Activated effector memory CD4-positive, alpha-beta T cell treated with Interleukin-2 at 50 U/mL for 16 hours (primary cell): ENCODE results near the gene IQGAP3.

Source experiments
- DNase-seq: peaks from one replicate; pipeline ENCODE4 v3.0.0-alpha.2; 2020

IQGAP3 gene

DNA sequence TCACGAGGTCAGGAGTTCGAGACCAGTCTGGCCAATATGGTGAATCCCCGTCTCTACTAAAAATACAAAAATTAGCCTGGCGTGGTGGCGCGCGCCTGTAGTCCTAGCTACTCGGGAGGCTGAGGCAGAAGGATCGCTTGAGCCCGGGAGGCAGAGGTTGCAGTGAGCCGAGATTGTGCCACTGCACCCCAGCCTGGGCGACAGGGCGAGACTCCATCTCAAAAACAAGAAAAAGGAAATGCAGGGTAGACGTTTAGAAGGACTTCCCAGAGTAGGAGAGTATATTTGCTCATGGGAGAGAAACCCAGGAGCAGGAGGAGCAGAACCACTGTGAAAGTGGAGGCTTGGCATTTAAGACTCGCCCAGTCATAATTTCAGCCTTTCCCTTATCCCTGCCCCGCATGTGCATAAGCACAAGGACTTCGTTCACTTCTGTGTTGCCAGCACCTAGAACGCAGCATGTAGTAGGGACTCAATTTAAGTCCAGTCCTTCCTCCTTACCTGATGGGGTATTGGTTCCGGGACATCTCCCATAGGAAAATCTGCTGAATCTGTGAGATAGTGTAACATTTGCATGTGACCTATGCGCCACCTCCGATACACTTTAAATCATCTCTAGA lies 66.6 kb downstream of the IQGAP3 start:
- DNase-seq, result no peak

GRCh38 chr1:156504821-156505678 lies 67.3 kb downstream of the IQGAP3 start:
- DNase-seq, result peak; percentile 94

DNA sequence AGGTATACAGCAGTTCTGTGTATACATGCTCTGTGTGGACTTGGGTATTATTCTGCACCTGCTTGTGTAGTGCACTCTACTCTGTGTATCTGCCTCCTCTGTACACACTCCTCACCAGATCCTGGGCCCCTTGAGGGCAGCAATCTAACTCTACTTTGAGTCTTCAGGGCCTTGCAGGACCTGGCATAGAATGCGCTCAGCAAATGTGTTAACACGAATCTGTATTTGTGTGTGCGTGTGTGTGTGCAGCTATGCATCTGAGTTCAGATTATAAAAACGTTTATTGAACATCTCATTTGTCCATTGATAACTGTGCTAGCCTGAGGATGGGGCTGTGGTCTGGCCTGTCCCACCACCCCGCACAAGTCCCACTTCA lies 67.9 kb downstream of the IQGAP3 start:
- DNase-seq, result peak; percentile 24

GRCh38 chr1:156503698-156504437 lies 68.5 kb downstream of the IQGAP3 start:
- DNase-seq, result no peak

DNA sequence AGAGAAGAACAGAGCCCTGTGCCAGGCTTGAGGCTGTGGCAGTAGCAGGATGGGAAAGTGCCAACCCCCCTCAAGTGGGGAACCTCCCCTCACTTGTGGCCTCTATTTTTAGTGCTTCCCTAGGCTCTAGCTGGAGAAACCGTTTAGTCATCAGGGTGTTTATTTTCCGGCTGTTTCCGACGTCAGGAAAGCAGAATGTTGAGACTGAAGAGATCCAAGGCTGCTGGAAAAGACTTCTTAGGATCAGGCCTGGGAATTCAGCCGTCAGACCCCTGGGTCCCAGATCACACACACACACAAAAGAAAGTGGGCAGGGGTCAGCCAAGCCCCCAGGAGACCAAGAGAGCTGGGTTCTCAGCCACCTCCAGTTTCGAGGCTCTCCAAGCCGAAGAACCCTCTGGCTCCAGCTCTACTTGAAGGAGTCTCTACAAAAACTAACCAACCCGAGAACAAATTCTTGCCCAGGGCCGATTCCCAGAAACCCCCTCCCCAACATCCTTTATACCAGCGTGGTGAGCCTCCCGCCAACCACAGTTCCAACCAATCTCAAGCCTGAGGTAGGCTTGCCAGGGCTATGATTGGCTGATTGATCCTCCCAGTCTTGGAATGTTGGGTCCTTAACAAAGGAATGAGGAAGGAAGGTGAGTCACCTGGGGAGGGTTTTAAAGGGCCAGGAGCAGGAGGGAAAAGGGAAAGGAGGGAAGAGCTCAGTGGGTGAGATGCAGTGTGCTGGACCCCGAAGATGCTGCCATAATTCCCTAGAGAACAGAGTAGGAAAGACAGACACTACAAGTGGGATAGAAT lies 69.3 kb downstream of the IQGAP3 start:
- no peak for DNase-seq

GRCh38 chr1:156502391-156502893 lies 69.9 kb downstream of the IQGAP3 start:
- no peak for DNase-seq

- peak; percentile 91 for DNase-seq
These were observed 71.4 kb downstream of the IQGAP3 start for GRCh38 chr1:156500793-156501506.

- no peak for DNase-seq
These were observed 71.9 kb downstream of the IQGAP3 start, which contains the start of gene MEF2D for GRCh38 chr1:156500543-156500792. Gene MEF2D, minus strand, starts transcription at chr1:156500775. Its CDS starts 17,483 bp downstream, at chr1:156483292.

DNA sequence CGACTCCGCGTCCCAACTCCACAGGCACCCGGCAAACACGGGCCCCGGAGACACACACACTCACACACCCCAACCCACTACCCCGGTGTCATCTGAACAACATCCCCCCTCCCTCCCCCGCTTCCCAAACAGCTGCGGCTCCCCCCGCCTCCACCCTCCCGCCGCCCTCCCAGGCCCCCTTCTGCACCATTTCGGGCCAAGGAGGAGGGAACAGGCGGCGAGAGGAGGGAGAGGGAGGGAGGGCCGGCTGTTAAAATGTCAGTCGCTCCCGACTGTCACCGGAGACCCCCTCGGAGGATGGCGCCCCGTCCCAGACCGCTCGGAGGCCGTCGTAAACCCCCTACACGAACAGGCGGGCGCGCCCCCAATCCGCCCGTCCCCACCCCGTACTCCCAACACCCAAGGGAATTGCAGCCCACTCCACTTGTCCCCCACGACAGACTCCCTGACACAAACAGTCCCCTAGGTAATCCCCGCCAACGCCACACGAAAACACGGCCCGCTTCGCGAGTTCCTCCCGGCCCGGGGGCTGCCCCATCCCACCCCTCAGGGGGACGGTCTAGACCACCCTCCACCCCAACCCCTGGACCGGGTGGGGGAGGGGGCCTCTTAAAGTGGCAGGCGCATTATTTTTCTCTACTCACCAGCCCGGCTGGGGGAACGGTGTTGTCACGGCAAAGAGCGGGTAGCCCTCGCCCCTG lies 72.4 kb downstream of the IQGAP3 start:
- DNase-seq, result peak; percentile 25

DNA sequence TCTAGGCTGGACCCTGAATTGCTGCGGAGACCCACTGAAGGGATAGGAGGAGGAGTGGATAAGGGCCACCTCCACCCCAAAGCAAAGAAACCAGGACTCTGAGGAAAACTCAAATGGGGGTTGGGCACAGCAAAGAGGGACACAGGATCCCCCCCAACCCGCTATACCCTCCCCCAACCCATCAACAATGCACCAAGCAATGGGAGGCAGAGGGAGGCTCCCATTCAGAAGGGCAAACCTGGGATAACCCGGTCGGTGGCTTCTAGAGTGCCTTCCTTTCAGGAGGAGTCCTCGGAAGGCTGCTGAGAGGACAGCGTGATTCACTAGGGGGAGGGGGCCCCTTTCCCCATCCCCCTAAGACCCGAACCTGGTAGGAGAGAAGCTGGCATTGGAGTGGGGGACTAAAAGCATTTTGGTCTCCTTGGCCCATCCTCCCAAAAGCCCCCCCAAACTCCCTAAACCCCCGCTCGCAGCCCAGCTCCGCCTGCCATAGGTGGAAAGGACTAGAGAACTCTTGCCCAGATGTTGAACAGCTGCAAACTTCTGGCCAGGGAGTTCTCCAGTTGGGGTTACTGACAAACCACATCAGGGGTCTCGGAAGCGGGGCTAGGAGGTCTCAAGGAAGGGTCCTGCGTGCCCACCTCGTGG lies 73.0 kb downstream of the IQGAP3 start:
- DNase-seq, result no peak

GRCh38 chr1:156498432-156499193 lies 73.8 kb downstream of the IQGAP3 start:
- DNase-seq, result no peak

DNA sequence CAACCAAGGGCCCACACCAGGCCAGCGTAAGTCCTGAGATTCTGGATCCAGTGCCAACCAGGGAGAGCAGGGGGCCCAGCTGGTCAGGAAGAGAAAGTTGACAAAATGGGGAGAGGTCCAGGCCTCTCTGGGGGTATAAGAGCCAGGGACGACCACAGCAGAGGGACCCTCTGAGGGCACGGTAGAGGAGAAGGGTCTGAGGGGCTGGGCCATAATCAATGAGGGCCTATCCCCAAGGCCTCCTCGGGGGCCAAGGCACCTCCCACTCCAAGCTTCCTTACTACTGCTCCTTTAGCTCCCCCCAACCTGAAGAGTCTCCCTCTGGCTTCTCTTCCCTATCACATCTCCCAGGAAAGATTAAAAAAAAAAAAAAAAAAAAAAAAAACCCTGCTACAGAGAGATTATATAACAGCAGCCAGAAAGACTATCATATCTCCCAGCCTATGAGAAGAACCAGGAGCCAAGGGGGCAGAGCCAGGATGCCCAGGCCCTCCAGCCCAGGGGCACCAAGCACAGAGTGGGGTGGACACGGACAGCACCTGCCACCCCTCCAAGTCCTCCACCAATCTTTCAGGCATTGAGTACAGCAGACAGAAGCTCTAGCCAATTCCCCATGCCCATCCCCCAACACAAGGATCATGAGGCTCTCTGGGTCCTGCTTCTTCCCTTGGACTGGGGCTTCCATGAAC lies 74.5 kb downstream of the IQGAP3 start:
- no peak for DNase-seq

- DNase-seq, result no peak
These were observed 75.2 kb downstream of the IQGAP3 start for GRCh38 chr1:156497078-156497742.

GRCh38 chr1:156496211-156496761 lies 76.1 kb downstream of the IQGAP3 start:
- DNase-seq, result no peak

DNA sequence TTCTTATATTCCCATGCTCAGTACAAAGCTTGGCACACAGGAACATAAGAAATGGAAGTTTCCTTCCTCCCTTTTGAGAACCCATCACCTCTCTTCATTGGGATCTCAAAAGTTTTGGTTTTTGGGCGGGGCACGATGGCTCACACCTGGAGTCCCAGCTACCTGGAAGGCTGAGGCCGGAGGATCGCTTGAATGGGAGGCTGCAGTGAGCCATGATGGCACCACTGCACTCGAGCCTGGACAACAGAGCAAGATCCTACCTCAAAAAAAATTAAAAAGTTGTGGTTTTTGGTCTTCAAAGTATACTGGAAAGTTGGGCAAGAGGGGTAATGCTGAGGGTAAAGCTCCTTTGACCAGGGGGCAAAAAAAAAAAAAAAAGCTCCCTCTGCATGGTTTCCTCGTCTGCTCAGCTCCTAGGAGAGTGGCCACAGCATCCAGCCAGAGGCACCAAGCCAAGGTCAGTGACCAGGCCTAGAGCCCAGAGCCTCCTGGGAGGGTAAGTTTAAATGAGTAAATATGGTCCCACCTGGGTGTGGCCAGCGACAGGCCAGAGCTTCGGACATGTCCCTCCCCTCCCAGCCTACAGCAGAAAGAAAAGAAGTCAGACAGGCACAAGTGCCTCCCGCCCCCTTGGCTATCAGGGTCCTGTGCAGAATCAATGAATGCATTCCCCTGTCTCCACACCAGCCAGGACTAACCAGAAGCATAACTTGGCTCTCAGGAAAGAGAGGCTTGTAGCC lies 76.8 kb downstream of the IQGAP3 start:
- no peak for DNase-seq

DNA sequence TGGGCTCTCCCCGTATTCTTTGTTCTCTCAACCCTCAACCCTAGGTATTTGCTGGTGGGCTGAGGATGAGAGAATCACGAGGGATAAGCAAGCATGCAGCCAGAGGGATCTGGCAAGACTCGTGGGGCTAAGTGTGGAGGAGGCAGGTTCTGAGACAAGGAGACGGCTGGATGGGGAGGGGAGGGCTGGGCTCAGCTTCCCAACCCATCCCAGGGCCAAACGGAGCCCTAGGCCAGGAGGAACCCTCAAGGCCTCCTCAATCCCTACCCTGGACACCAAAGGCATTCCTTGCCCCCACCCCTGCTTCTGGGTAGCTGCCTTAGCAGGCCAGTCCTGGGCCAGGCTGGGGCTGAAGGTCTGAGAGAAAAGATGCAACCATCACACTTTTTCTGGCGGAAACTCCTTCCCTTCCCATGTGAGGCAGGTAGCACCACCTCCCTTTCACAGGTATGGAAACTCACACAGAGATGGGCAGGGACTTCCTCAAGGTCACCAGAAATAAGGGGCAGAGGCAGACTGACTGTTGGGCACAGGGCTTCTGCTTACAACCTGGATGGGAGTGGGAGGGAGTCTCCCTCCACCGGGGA lies 78.0 kb downstream of the IQGAP3 start:
- no peak for DNase-seq

- DNase-seq, result no peak
These were observed 78.6 kb downstream of the IQGAP3 start for GRCh38 chr1:156493742-156494141.
